ENCODE results near the gene LCA5.
"Not testable (repeated sequence)": the region's sequence is repeated elsewhere in the genome, so short reads cannot be mapped to it uniquely, and the experiment has no call there.

Gene LCA5

DNA sequence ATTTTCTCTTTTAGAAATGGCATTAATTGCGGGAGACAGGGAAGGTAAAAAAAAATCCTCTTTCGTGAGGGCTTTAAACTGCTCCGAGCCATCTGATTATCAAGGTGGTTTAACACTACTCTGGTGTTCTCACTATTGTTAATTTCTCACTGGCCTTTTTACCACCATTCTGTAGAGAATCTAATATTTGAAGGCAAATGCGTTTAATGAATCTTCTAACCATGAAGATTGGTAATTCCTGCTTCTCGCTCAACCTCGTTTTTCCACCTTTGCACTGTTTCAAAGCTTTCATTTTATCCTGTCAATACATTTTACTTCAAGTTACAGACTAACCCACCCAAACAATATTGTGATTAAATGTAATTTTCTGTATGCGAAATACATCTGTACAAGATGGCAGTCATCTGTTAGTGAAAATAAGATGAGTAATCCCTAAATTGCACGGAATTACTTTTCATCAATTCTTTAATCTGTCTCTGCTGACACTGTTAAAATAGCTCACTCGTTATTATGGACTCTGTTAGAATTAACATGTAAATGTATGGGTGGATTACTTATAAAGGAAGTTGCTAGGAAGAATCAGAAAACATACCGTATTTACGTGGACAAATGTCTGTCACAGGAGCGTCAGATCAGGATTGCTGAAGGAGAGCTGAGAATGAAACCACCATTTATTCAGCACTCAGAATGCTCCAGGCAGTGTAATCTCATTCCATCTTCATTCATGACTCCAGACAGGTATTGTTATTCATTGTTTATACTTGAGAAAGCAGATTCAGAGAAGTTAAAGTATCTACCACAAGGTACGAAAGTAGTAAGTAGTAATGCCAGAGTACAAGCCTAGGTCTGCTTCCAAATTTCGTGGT lies 1.1 kb upstream of the LCA5 start:
- no peak for TF ChIP-seq CTCF (IDR thresholded peaks at IDR 0.05; ENCODE audit: insufficient read depth, missing control alignments)
- DNase-seq (ENCODE audit: insufficient read length, low spot score) (no peak), FAIRE-seq (peak; percentile 77)

DNA sequence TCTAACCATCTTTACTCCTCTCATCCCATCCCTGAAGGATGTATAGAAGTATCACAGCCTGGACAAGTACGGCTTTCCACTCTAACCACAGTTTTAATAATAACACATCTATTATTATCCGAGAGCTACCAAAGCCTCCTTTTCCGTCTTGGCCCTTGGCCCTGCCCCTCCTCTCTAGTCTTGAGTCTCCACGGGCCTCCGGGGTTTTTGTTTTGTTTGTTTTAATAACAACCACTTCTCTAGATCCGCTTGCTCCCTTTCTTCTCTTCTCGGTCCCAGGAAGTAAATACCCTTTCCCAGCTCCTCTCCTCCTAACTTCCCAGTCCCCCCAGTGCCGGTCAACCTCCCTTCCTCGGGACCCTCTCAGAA lies 661 bp downstream of the LCA5 start:
- FAIRE-seq (no peak), DNase-seq (ENCODE audit: insufficient read length, low spot score) (no peak)
- TF ChIP-seq CTCF (IDR thresholded peaks at IDR 0.05; ENCODE audit: insufficient read depth, missing control alignments) = no peak

DNA sequence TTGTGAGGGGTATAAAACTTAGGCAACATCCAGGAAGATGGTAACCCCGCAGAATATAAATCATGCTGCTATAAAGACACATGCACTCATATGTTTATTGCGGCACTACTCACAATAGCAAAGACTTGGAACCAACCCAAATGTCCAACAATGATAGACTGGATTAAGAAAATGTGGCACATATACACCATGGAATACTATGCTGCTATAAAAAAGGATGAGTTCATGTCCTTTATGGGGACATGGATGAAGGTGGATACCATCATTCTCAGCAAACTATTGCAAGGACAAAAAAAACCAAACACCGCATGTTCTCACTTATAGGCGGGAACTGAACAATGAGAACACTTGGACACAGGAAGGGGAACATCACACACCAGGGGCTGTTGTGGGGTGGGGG lies 7.7 kb downstream of the LCA5 start:
- not testable (repeated sequence) for FAIRE-seq; DNase-seq (ENCODE audit: insufficient read length, low spot score)

DNA sequence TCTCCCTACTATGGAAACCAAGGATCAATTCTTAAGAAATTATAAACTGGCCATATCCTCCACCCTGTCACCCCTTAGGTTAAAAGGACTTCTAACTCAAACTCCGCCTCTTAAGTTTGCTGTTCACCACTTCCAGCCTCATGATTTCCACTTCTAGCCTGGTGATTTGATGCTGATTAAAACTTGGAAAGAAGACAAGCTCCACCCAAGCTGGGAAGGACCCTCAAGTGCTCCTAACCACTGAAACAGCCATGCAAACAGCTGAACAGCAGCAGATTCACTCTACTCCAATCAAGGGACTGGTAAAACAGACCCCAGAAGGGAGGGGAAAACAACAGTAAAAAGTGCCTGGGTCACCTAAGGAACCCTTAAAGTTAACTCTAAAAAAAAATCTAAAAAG lies 10.3 kb downstream of the LCA5 start:
- TF ChIP-seq CTCF (IDR thresholded peaks at IDR 0.05; ENCODE audit: insufficient read depth, missing control alignments) = no peak
- DNase-seq (ENCODE audit: insufficient read length, low spot score) (no peak), FAIRE-seq (no peak)

- FAIRE-seq = no peak
- no peak for DNase-seq (ENCODE audit: insufficient read length, low spot score)
- no peak for TF ChIP-seq CTCF (IDR thresholded peaks at IDR 0.05; ENCODE audit: insufficient read depth, missing control alignments)
Measured at GRCh38 chr6:79525272-79526100, 11.7 kb downstream of the LCA5 start.

GRCh38 chr6:79524065-79524464 lies 13.2 kb downstream of the LCA5 start:
- DNase-seq (ENCODE audit: insufficient read length, low spot score) (no peak), FAIRE-seq (no peak)
- TF ChIP-seq CTCF (IDR thresholded peaks at IDR 0.05; ENCODE audit: insufficient read depth, missing control alignments) = no peak

DNA sequence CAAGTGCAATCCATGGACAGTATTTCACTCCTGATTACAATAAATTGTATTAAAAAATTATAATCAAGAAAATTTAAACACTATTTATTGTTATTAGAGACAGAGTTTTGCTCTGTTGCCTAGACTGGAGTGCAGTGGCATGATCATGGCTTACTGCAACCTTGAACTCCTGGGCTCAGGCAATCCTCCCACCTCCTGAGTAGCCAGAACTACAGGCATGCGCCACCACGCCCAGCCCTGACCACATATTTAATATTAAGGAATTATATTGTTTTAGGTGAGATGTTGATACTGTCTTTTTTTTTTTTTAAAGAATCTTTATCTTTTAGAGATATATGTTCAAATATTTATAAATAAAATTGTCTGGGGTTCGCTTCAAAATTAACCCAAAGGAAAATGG lies 14.6 kb downstream of the LCA5 start:
- no peak for TF ChIP-seq CTCF (IDR thresholded peaks at IDR 0.05; ENCODE audit: insufficient read depth, missing control alignments)
- FAIRE-seq = no peak

More for the DNA sequence above, 14.6 kb downstream of the LCA5 start:
- DNase-seq (ENCODE audit: insufficient read length, low spot score) = no peak

All from D721Med (cell line).